ENCODE measurements around the gene ABHD5. TPM values are rescaled to one million over a fixed set of nuclear protein-coding genes. Genes with fewer than 3 reads are reported as not detected.

The ABHD5 gene
- total and polyA plus RNA-seq, 2 of the 13 experiments (the other 11 are each of a cell fraction or from before 2014, with no cell fraction given), result 4.5 to 13.3 TPM

- TF ChIP-seq SNAPC4 (CRISPR knock-in tag; IDR thresholded peaks at IDR 0.05) (0 out of 2 replicates have a peak, but pooled peaks have one; percentile 51), ATF1 (CRISPR knock-in tag; IDR thresholded peaks at IDR 0.05) (no peak), RFXAP (CRISPR knock-in tag; IDR thresholded peaks at IDR 0.05; ENCODE audit: borderline replicate concordance) (peak; percentile 66; the same call in 1 of the 2 replicates), ATAD3A (CRISPR knock-in tag; IDR thresholded peaks at IDR 0.05) (no peak), FOXC1 (CRISPR knock-in tag; IDR thresholded peaks at IDR 0.05; ENCODE audit: borderline replicate concordance) (no peak), KAT7 (CRISPR knock-in tag; IDR thresholded peaks at IDR 0.05; ENCODE audit: borderline replicate concordance) (no peak; the same call in 1 of the 2 replicates), MED8 (CRISPR knock-in tag; IDR thresholded peaks at IDR 0.05; ENCODE audit: insufficient replicate concordance) (no peak), ZNF350 (CRISPR knock-in tag; IDR thresholded peaks at IDR 0.05; ENCODE audit: borderline replicate concordance, low read depth) (peak; percentile 83; the same call in 1 of the 2 replicates), ZSCAN29 (CRISPR knock-in tag; conservative IDR thresholded peaks at IDR 0.05) (peak; percentile 89; the same call in 1 of the 2 replicates), PHF21A (CRISPR knock-in tag; IDR thresholded peaks at IDR 0.05) (peak; percentile 65; the same call in 1 of the 2 replicates), ZBTB49 (CRISPR knock-in tag; IDR thresholded peaks at IDR 0.05; ENCODE audit: borderline replicate concordance) (0 out of 2 replicates have a peak, but pooled peaks have one; percentile 47), RAD51 (IDR thresholded peaks at IDR 0.05; ENCODE audit: borderline replicate concordance) (no peak), KAT8 (CRISPR knock-in tag; IDR thresholded peaks at IDR 0.05) (peak; percentile 60; the same call in 1 of the 2 replicates), GMEB2 (CRISPR knock-in tag; IDR thresholded peaks at IDR 0.05; ENCODE audit: low read depth) (peak; percentile 39; the same call in 1 of the 2 replicates), ATF4 (CRISPR knock-in tag; IDR thresholded peaks at IDR 0.05) (peak in 1 of 2 experiments; percentile 56; a peak in 2 of 4 replicates), SMAD3 (CRISPR knock-in tag; IDR thresholded peaks at IDR 0.05) (peak; percentile 64; the same call in 1 of the 2 replicates), ZNF816 (CRISPR knock-in tag; IDR thresholded peaks at IDR 0.05; ENCODE audit: borderline replicate concordance) (peak; percentile 40; the same call in 1 of the 2 replicates), ZNF850 (CRISPR knock-in tag; conservative IDR thresholded peaks at IDR 0.05) (no peak; the same call in 1 of the 2 replicates), XRCC5 (optimal IDR thresholded peaks at IDR 0.05; ENCODE audit: low read length) (peak; percentile 44)
Observed at GRCh38 chr3:43690400-43691119, at the start of gene ABHD5 (continued).

All from HepG2 (cell line).